IPS-18c (cell line): ENCODE data around the gene PRR5L.

Experiments
- H3K4me3 ChIP-seq: 2 replicates; pipeline ENCODE4 v1.7.0; 2013; ENCODE audit warnings: low read depth, mild to moderate bottlenecking, low read length, moderate library complexity; ENCODE audit not compliant: insufficient read depth
- H3K9me3 ChIP-seq: one replicate; pipeline ENCODE4 v1.6.1; 2013; ENCODE audit warnings: mild to moderate bottlenecking, low read length, moderate library complexity; ENCODE audit not compliant: control insufficient read depth, insufficient read depth

The PRR5L gene

GRCh38 chr11:36271794-36272407 lies 24.2 kb upstream of the PRR5L start:
- Histone ChIP-seq H3K9me3 (no peaks in the 10 kb centered on the region), H3K4me3 (no peak overlapping the region)

- no peaks in the 10 kb centered on the region for H3K9me3 ChIP-seq
- H3K4me3 ChIP-seq: no peak overlapping the region
Observed at GRCh38 chr11:36273110-36273509, 23.0 kb upstream of the PRR5L start.

DNA sequence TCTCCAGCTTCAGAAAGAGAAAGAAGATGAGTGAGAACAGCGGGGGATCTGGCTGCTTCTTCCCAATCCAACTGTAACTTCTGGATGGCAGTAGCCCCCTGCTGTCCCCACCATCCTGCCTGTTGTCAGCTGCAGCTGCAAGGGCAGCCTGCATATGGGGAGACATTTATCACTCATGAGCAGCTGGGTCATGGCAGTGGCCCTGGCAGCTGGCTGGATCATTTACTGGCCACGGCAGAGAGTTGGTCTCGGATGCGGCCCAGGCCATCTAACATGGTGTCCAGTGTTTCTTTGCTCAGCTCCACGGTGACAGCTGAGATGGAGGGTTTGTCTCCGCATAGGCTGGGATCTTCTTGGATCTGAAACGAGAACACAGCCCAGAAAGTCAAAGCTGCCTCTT lies 21.7 kb upstream of the PRR5L start:
- Histone ChIP-seq H3K4me3 (no peak overlapping the region), H3K9me3 (no peaks in the 10 kb centered on the region)

DNA sequence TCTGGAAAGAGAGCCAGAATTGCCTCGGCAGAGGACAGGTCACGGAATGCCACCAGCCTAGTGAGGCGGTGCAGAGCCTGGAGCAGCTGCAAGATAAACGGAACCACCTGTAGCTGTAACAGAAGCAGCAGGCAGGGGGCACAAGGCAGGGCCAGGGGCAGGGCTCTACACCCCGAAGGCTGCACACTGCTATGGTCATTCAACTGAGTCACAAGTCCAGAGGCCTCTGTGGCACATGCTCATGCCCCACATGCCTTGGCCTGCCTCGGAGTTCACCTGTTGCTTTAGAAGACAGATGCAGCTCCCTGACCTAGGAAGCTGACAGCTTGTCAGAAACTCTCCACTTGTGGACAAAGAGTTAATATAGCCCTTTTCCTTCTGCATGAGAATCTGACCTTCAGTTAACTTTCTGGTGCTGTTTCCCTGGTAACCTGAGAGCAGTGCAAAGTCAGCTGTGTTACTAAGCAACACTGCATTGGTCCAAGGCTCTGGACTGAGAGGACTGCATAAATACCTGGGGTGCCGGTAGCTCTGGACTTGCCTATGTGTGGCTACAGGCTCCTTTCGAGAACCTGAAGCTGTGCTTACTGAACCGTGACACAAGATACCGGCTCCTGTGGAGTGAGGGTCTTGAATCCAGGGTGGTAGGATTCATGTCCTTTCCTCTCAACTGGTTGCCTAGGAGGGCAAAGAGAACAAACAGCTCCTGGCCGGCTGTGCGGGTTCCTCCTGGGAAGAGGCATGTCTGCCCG lies 17.4 kb upstream of the PRR5L start:
- Histone ChIP-seq H3K4me3 (no peak overlapping the region), H3K9me3 (no peaks in the 10 kb centered on the region)

DNA sequence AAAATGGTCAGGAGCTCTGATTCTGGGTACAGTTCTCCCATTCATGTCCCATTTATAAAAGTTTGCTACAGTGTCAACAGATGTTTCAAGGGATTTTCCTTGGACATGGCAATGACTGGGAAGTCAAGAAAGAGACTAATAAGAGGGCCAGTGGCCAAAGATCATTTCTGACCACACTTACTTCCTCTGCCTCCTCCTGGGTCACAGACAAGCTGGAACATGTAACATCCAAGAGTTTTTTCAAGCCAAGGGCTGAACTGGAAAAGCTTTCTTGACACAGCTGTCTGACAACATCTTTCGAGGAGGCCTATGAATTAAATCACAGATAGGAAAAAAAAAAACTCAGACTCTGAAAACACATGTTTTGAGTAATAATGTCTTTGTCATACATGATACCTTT lies 15.6 kb upstream of the PRR5L start:
- Histone ChIP-seq H3K9me3 (no peaks in the 10 kb centered on the region), H3K4me3 (no peak overlapping the region)

GRCh38 chr11:36281850-36282249 lies 14.2 kb upstream of the PRR5L start:
- no peaks in the 10 kb centered on the region for H3K9me3 ChIP-seq

GRCh38 chr11:36282926-36283325 lies 13.2 kb upstream of the PRR5L start:
- H3K4me3 ChIP-seq: no peak overlapping the region
- H3K9me3 ChIP-seq: no peaks in the 10 kb centered on the region

More at GRCh38 chr11:36281850-36282249, 14.2 kb upstream of the PRR5L start:
- H3K4me3 ChIP-seq: no peak overlapping the region

DNA sequence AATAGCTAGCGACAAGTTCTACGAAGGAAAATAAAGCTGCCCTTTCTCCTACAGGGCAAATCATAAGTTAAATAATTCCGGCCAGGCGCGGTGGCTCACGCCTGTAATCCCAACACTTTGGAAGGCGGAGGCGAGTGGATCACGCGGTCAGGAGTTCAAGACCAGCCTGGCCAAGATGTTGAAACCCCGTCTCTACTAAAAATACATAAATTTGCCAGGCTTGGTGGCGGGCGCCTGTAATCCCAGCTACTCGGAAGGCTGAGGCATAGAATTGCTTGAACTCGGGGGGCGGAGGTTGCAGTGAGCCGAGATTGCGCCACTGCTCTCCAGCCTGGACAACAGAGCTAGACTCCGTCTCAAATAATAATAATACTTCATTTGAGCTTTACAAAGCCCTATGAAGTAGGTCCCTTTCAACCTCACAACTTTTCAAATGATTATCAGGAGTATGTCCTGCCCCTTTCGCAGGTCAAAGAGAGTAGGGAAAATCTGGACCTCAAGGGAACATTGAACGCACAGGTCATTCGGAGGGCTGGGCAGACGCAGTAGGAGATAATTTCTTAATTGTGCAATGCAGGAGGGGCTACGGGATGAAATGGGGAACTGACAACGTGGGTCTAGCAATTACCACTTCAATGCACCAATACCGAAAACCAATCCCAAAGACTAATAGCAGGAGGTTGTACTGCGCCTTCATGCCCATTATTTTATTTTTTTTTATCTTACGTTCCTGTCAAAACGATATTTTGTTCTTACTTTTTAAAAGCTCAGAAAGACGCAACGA lies 7.5 kb upstream of the PRR5L start:
- H3K9me3 ChIP-seq: no peaks in the 10 kb centered on the region
- peak overlapping the region; percentile 62 for H3K4me3 ChIP-seq

DNA sequence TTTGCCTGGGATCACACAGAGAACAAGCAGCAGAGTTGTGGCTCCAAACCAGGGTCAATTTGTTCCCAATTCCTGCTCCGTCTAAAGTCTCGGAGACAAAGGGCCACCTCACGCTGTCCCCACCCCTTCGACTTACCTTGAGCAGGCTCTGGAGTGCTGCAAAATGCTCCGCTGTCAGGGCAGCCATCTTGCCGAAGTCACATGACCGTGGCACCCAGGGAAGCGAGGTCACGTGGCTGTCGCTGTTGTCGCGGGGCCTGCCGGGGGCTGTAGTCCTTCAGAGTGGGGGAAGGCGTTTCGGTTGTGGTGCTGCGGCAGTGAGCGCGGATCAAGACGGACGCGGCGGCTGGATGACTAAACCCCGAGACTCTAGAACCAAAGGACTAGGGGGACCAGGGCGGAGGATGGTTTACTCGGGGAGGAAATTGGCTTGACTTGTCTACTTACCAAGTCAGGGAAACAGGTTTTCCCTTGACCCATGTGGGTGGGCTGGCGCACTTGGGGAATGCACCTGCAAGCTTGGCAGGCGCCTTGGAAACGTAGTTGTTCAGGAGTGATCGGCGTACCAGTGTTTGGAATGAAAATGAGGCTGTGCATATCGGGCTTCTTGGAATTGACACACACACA lies 6.7 kb upstream of the PRR5L start, which contains the start of gene COMMD9:
Gene COMMD9, minus strand, starts transcription at position 199 of the 627 bp plus-strand sequence. Its CDS starts 12 bp downstream, at position 187.
- H3K9me3 ChIP-seq: no peaks in the 10 kb centered on the region
- peak within 1 kb of the TSS; percentile 62 for H3K4me3 ChIP-seq

DNA sequence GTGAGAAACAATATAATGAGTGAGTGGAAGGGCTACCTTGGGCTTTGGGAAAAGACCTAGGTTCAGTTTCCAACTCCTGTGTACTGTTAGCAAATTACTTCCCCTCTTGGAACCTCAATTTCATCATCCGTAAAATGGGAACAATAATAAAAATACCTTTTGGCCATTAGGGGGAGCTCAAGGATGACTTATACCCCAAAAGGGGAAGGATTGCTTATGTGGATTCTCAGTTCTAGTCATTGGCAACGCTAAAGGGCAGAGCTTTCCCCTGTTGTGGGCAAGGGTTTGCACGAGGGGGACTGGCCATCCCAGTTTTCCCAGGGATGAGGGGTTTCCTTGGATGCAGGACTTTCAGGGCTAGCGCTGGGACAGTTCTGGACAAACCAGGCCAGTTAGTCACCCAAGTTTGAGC lies 3.8 kb upstream of the PRR5L start:
- Histone ChIP-seq H3K4me3 (no peak overlapping the region), H3K9me3 (no peaks in the 10 kb centered on the region)

- H3K4me3 ChIP-seq: no peak overlapping the region
- H3K9me3 ChIP-seq: peaks cover 3% of the 10 kb centered on the region
Observed at GRCh38 chr11:36296884-36297543, 926 bp downstream of the PRR5L start.

DNA sequence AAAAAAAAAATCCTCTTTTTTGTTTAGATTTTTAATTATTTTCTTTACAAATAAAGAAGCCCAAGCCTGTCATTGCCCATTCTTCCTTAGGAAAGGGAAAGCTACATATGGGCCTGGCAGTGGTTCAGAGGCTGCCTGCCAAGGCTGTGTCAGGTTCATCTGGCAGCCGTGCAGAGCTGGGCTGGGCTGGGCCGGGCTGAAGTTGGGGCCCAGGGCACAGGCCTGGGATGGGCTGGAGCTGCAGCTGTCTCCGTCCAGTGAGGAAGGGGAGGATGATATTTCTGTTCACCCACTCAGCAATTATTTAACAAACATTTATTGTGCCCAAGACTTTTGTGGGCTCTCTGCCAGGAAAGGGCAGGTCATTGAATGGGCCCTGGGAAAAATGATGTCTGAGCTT lies 4.6 kb downstream of the PRR5L start:
- no peak overlapping the region for H3K4me3 ChIP-seq

DNA sequence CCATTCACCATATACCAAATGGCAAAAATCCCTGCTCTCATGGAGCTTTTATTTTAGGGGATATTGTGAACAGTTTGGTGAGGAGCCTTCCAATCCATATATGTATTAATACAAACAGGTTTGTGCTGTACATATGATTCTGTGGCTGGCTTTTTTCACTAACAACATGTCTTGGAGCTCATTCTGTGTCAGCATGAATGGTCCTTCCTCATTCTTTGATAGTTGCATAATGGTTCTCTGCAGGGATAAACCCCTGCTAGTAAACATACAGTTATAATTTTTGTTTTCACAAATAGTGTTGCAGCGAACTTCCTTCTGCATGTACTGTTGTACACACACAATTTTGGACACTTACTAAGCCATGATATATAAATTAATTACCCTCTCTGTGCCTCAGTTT lies 8.3 kb downstream of the PRR5L start:
- H3K4me3 ChIP-seq: no peak overlapping the region
- H3K9me3 ChIP-seq: no peaks in the 10 kb centered on the region

More for the DNA sequence above, 4.6 kb downstream of the PRR5L start:
- peaks cover 3% of the 10 kb centered on the region for H3K9me3 ChIP-seq

DNA sequence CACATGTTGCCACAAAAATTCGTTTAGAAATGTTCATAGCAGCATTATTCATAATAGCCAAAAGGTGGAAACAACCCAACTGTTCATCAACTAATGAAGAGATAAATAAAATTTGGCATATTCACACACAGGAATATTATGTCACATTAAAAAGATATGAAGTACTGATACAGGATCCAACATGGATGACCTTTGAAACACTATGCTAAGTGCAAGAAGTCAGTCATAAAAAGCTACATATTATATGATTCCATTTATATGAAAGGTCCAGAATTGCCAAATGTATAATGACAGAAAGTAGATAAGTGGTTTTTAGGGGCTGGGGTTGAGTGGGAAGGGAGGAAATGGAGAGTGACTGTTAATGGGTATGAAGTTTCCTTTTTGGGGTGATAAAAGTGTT lies 9.0 kb downstream of the PRR5L start:
- Histone ChIP-seq H3K4me3 (no peak overlapping the region), H3K9me3 (no peaks in the 10 kb centered on the region)

GRCh38 chr11:36306888-36307287 lies 10.8 kb downstream of the PRR5L start:
- no peak overlapping the region for H3K4me3 ChIP-seq
- H3K9me3 ChIP-seq: no peaks in the 10 kb centered on the region

- H3K9me3 ChIP-seq: no peaks in the 10 kb centered on the region
- H3K4me3 ChIP-seq: no peak overlapping the region
Observed at GRCh38 chr11:36308577-36308976, 12.5 kb downstream of the PRR5L start.

DNA sequence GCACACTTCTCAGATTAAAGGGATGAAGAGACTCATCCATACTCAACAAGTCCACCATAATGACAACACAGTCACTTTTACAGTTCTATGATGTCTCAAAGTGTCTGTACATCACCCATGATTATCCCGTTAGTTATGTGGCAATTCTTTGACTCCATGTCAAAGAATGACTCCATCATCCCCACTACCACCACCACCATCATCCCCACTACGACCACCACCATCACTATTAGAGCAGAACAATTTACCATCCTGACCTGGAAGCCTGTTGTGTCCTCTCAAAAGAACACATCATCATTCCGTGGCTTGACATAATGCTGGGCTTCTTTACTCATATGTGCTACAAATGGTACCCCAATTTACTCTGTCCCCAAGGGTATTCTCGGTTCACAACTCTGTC lies 13.7 kb downstream of the PRR5L start:
- H3K4me3 ChIP-seq: no peak overlapping the region

More for the DNA sequence above, 13.7 kb downstream of the PRR5L start:
- no peaks in the 10 kb centered on the region for H3K9me3 ChIP-seq
